ENCODE data around the gene DMD.
"Not testable (repeated sequence)": the region's sequence is repeated elsewhere in the genome, so short reads cannot be mapped to it uniquely, and the experiment has no call there.

DMD gene

DNA sequence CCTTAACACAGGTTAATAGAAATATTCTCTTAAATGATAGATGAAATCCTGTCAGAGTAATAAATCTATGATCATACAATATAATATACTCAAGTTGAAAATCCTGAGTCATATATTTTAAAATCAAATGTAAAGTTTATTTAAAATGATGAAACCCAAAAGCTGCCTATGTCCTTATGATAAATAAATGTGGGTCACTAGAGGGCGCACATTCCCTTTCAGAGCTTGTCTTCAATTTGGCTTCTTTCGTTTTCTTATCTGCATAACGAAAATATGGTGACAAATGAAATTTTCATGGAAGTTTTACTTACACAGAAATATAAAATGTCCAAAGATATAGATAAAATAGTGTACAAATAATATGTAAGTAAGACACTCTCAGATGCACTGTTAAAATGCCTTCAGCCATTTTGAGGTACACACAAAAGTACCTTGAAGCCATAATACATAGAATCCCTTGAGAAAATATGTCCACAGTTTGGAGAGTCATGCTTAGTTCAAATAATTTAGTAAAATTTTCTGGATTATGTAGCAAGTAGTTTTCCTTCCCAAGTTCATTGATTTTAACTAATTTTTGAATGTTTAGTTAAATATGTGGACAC, 680.4 kb downstream of the DMD start:
- no peak overlapping the region for H3K4me3 ChIP-seq (ENCODE audit: low read length)
- H3K9ac ChIP-seq (ENCODE audit: low read depth, low read length): no peak overlapping the region
- no peaks in the 10 kb centered on the region; the same call in 1 of the 2 replicates for H3K4me1 ChIP-seq (ENCODE audit: insufficient read depth, low read length)
- H3K27ac ChIP-seq (ENCODE audit: low read length): no peak overlapping the region
- no peaks in the 10 kb centered on the region for H3K9me3 ChIP-seq (ENCODE audit: insufficient read depth, low read depth, low read length)
- no peaks in the 10 kb centered on the region for H3K36me3 ChIP-seq (ENCODE audit: insufficient read depth, low read depth, low read length)
- no peaks in the 10 kb centered on the region for H3K27me3 ChIP-seq (ENCODE audit: insufficient read depth, low read length)

DNA sequence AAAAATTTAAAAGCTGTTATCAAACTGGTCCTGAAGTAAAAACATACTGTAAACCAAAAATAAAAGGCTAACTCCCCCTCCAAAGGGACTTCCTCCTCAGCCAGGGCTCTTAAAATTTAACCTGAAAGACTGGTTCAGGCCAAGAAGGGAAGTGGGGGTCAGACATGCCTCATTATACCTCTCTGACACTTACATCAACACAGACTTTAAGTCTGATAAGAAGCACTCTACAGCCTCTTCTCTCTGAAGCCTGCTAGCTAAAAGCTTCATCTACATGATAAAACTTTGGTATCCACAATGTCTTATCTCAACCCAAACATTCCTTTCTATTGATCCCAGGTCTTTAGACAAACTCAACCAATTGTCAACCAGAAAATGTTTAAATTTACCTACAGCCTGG, 682.9 kb downstream of the DMD start:
- H3K4me3 ChIP-seq (ENCODE audit: low read length); H3K9me3 ChIP-seq (ENCODE audit: insufficient read depth, low read depth, low read length); H3K9ac ChIP-seq (ENCODE audit: low read depth, low read length); H3K27ac ChIP-seq (ENCODE audit: low read length); H3K36me3 ChIP-seq (ENCODE audit: insufficient read depth, low read depth, low read length); H3K27me3 ChIP-seq (ENCODE audit: insufficient read depth, low read length); H3K4me1 ChIP-seq (ENCODE audit: insufficient read depth, low read length): not testable (repeated sequence)

DNA sequence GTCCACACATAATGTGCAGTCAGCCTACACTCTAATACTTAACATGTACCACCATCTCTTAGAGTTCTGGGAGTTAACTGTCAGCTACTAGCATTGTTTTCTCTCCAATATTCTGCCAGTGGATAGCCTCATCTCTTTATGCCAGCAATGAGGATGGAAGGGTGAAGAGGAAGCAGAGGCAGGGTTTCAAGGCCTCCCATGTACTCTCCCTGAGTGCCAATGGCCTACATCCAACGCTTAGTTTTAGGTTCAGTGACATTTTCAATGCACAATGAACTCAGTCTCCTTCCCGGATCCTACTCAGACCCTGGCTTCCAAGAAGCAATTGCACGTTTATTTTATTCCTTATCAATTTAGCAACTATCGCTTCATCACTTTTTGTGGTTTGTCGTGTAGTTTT, 686.1 kb downstream of the DMD start:
- no peak overlapping the region for H3K4me3 ChIP-seq (ENCODE audit: low read length)
- no peak overlapping the region for H3K9ac ChIP-seq (ENCODE audit: low read depth, low read length)

DNA sequence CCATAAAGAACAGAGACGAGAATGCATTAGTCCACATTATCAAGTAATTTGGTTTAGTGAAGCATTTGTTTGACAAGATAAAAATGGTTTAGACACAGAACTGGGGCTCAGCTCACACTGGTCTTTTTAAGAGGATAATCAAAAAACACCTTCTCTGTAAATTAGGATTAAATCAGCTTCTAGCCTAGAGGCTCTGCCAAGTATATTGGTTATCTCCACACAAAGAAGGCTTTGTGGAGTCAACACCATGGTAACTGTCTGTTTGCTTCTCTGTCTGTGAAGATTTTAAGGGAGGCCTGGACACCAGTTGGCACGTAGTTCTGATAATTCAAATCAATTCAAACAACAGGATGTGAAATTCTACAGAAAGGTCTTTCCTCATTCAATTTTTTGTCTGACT, 687.0 kb downstream of the DMD start:
- H3K27me3 ChIP-seq (ENCODE audit: insufficient read depth, low read length): no peaks in the 10 kb centered on the region
- H3K4me1 ChIP-seq (ENCODE audit: insufficient read depth, low read length): no peaks in the 10 kb centered on the region; the same call in 1 of the 2 replicates
- H3K36me3 ChIP-seq (ENCODE audit: insufficient read depth, low read depth, low read length): no peaks in the 10 kb centered on the region
- H3K9me3 ChIP-seq (ENCODE audit: insufficient read depth, low read depth, low read length): no peaks in the 10 kb centered on the region
- H3K4me3 ChIP-seq (ENCODE audit: low read length): no peak overlapping the region
- no peak overlapping the region for H3K9ac ChIP-seq (ENCODE audit: low read depth, low read length)
- H3K27ac ChIP-seq (ENCODE audit: low read length): no peak overlapping the region

More for the DNA sequence above, 686.1 kb downstream of the DMD start:
- Histone ChIP-seq H3K27ac (ENCODE audit: low read length) (no peak overlapping the region), H3K9me3 (ENCODE audit: insufficient read depth, low read depth, low read length) (no peaks in the 10 kb centered on the region), H3K27me3 (ENCODE audit: insufficient read depth, low read length) (no peaks in the 10 kb centered on the region), H3K4me1 (ENCODE audit: insufficient read depth, low read length) (no peaks in the 10 kb centered on the region; the same call in 1 of the 2 replicates), H3K36me3 (ENCODE audit: insufficient read depth, low read depth, low read length) (no peaks in the 10 kb centered on the region)

DNA sequence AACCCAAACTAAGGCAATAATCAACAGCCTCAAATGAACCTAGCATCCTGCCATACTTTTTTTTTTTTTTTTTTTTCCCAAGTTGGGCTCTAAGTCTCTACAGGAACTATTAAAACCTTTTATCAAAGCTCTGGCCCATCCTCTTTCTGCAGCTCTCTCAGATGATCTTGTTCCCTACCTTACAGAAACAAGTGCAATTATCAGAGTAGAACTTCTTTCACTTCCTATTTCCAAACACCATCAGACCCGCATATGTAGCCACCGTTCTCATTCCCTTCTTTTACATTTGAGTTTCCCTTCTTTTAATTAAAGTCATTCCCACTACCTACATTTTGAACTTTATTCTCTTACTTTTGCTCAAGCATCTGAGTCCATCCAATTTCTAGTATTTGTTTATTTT, 690.6 kb downstream of the DMD start:
- no peaks in the 10 kb centered on the region for H3K27me3 ChIP-seq (ENCODE audit: insufficient read depth, low read length)
- no peak overlapping the region for H3K9ac ChIP-seq (ENCODE audit: low read depth, low read length)

DNA sequence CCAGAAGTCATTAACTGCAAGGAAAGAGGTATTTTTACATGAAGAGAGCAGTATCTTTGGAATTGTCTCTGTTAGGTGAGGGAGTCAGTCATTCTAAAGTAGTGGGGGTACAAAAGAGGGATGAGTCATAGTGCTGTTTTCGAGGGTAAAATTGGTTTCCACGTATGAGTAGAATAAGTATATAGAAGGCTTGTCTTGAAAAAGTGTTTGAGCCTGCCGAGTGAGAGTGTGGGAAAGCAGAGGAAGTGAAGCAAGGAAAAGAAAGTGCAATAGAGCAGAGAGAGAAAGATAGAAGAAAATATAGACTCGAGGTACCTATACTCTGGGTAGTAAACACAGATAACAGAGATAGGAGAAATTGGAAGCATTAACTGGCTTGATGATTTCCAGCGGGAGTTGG, 696.4 kb downstream of the DMD start:
- Histone ChIP-seq H3K9me3 (ENCODE audit: insufficient read depth, low read depth, low read length) (no peaks in the 10 kb centered on the region), H3K27me3 (ENCODE audit: insufficient read depth, low read length) (no peaks in the 10 kb centered on the region), H3K9ac (ENCODE audit: low read depth, low read length) (no peak overlapping the region), H3K27ac (ENCODE audit: low read length) (no peak overlapping the region), H3K4me1 (ENCODE audit: insufficient read depth, low read length) (no peaks in the 10 kb centered on the region), H3K4me3 (ENCODE audit: low read length) (no peak overlapping the region), H3K36me3 (ENCODE audit: insufficient read depth, low read depth, low read length) (no peaks in the 10 kb centered on the region)

More for the DNA sequence above, 690.6 kb downstream of the DMD start:
- Histone ChIP-seq H3K36me3 (ENCODE audit: insufficient read depth, low read depth, low read length) (no peaks in the 10 kb centered on the region), H3K9me3 (ENCODE audit: insufficient read depth, low read depth, low read length) (no peaks in the 10 kb centered on the region), H3K4me3 (ENCODE audit: low read length) (no peak overlapping the region), H3K27ac (ENCODE audit: low read length) (no peak overlapping the region), H3K4me1 (ENCODE audit: insufficient read depth, low read length) (no peaks in the 10 kb centered on the region)

DNA sequence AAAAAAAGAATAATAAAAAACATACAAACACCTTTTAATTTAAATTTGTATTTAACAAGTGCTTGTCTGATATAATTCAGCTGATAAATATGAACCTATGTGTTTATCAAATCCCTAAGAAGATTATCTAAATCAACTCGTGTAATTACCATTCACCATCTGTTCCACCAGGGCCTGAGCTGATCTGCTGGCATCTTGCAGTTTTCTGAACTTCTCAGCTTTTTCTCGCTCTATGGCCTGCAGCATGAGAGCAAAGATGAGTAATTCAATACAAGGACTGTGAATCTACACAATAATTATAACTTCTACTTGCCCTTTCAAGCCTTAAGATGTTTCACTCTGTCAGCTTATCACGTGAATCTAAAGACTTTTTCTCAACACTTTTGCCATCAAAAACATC, 709.7 kb downstream of the DMD start:
- Histone ChIP-seq H3K9ac (ENCODE audit: low read depth, low read length) (no peak overlapping the region), H3K27ac (ENCODE audit: low read length) (no peak overlapping the region)

DNA sequence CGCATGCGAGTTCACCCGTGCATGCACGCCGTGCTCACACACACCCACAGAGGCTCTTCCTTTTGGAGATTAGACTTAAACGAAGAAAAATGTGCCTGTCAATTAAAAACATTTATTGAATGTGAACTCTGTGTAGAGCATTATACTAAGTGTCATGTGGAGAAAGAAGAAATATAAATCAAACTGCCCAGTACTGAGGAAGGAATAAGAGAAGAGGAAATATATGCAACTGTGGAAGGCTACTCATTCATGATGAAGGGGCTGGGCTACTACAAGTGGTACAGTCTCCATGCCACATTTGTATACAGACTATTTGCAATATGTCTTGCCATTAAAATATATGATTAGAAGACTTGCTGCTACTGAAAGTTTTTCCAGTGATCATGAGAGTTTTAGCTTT, 714.7 kb downstream of the DMD start:
- Histone ChIP-seq H3K4me1 (ENCODE audit: insufficient read depth, low read length) (no peaks in the 10 kb centered on the region), H3K27ac (ENCODE audit: low read length) (no peak overlapping the region), H3K36me3 (ENCODE audit: insufficient read depth, low read depth, low read length) (no peaks in the 10 kb centered on the region), H3K9me3 (ENCODE audit: insufficient read depth, low read depth, low read length) (no peaks in the 10 kb centered on the region), H3K4me3 (ENCODE audit: low read length) (no peak overlapping the region), H3K27me3 (ENCODE audit: insufficient read depth, low read length) (no peaks in the 10 kb centered on the region), H3K9ac (ENCODE audit: low read depth, low read length) (no peak overlapping the region)

More for the DNA sequence above, 709.7 kb downstream of the DMD start:
- no peaks in the 10 kb centered on the region for H3K27me3 ChIP-seq (ENCODE audit: insufficient read depth, low read length)
- no peak overlapping the region for H3K4me3 ChIP-seq (ENCODE audit: low read length)
- H3K36me3 ChIP-seq (ENCODE audit: insufficient read depth, low read depth, low read length): no peaks in the 10 kb centered on the region
- H3K9me3 ChIP-seq (ENCODE audit: insufficient read depth, low read depth, low read length): no peaks in the 10 kb centered on the region
- H3K4me1 ChIP-seq (ENCODE audit: insufficient read depth, low read length): no peaks in the 10 kb centered on the region

DNA sequence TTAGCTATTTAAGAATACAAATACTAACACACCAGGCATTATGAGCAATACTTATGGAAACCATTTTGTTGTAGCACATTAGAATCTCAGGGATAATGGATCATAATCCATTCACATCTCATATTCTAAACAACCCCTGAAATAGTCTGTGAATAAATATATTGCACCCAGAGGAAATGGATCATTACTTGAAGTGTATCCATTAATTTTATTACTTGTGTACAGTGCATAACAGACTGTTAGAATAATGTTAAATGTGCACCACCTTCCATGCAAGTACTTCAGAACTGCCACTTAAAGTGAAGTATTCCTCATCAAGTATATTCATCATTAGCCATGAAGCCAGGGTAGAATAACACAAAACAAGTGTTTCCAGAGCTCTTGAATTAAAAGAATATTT, 715.5 kb downstream of the DMD start:
- H3K27ac ChIP-seq (ENCODE audit: low read length): no peak overlapping the region
- no peak overlapping the region for H3K9ac ChIP-seq (ENCODE audit: low read depth, low read length)
- no peaks in the 10 kb centered on the region for H3K27me3 ChIP-seq (ENCODE audit: insufficient read depth, low read length)
- no peak overlapping the region for H3K4me3 ChIP-seq (ENCODE audit: low read length)
- no peaks in the 10 kb centered on the region for H3K4me1 ChIP-seq (ENCODE audit: insufficient read depth, low read length)
- no peaks in the 10 kb centered on the region for H3K36me3 ChIP-seq (ENCODE audit: insufficient read depth, low read depth, low read length)
- H3K9me3 ChIP-seq (ENCODE audit: insufficient read depth, low read depth, low read length): no peaks in the 10 kb centered on the region

DNA sequence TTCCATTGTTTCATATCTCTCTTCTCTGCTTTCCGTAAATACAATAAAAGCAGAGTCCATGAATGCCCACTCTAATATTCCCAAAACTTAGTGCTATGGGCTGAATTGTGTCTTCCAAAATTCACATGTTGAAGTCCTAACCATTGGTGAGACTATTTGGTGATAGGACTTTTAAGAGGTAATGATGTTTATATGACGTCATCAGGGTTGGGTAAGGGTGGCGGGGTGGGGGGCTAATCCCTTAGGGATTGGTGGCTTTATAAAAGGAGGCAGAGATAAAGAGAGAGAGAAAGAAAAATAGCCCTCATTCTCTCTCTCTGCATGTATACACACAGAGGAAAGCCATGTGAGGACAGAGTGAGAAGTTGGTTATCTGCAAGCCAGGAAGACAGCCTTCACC, 722.2 kb downstream of the DMD start:
- H3K4me1 ChIP-seq (ENCODE audit: insufficient read depth, low read length): no peaks in the 10 kb centered on the region
- no peaks in the 10 kb centered on the region for H3K27me3 ChIP-seq (ENCODE audit: insufficient read depth, low read length)
- no peak overlapping the region for H3K4me3 ChIP-seq (ENCODE audit: low read length)
- H3K27ac ChIP-seq (ENCODE audit: low read length): no peak overlapping the region
- H3K36me3 ChIP-seq (ENCODE audit: insufficient read depth, low read depth, low read length): no peaks in the 10 kb centered on the region
- H3K9me3 ChIP-seq (ENCODE audit: insufficient read depth, low read depth, low read length): no peaks in the 10 kb centered on the region
- no peak overlapping the region for H3K9ac ChIP-seq (ENCODE audit: low read depth, low read length)

DNA sequence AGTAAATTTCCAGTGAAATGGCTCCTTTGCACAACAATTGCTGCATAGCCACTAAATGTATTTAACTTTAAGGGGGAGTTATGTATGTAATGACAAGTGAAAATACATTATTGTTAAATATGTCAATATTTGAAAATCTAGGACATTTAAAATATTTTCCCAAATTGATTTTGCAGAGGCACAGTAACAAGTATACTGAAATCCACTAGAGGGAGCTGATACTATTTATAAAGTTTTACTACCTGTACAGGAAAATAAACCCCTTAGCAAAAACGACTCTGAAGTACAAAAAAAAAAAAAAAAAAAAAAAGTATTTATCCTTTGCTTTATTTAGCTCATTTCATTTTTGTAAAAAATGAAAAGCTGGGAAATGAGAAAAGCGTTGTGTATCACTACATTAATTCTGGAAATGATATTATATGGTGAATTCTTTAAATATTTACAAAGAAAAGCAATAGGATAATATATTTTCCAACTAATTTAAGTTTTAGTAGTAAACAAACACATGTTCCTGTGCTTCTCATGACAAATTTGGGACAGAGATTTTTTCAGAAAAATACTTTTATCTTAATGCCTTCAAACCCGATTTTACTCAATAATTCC, 727.7 kb downstream of the DMD start:
- Histone ChIP-seq H3K9me3 (ENCODE audit: insufficient read depth, low read depth, low read length) (no peaks in the 10 kb centered on the region), H3K4me3 (ENCODE audit: low read length) (no peak overlapping the region), H3K27ac (ENCODE audit: low read length) (no peak overlapping the region), H3K36me3 (ENCODE audit: insufficient read depth, low read depth, low read length) (no peaks in the 10 kb centered on the region), H3K27me3 (ENCODE audit: insufficient read depth, low read length) (no peaks in the 10 kb centered on the region), H3K9ac (ENCODE audit: low read depth, low read length) (no peak overlapping the region), H3K4me1 (ENCODE audit: insufficient read depth, low read length) (no peaks in the 10 kb centered on the region)

DNA sequence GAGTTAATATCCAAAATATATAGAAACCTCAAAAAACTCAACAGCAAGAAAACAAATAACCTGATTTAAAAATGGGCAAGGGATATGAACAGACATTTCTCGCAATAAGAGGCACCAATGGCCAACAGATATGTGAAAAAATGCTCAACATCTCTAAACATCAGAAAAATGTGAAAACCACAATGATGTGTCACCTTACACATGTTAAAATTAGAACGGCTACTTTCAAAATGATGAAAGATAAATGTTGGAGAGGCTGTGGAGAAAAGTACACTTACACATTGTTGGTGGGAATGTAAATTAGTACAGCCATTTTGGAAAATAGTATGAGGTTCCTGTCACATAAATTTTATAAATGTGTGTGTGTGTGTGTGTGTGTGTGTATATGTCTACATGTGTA, 731.3 kb downstream of the DMD start:
- Histone ChIP-seq H3K27ac (ENCODE audit: low read length) (no peak overlapping the region), H3K9me3 (ENCODE audit: insufficient read depth, low read depth, low read length) (no peaks in the 10 kb centered on the region), H3K4me3 (ENCODE audit: low read length) (no peak overlapping the region), H3K4me1 (ENCODE audit: insufficient read depth, low read length) (no peaks in the 10 kb centered on the region), H3K27me3 (ENCODE audit: insufficient read depth, low read length) (no peaks in the 10 kb centered on the region), H3K36me3 (ENCODE audit: insufficient read depth, low read depth, low read length) (no peaks in the 10 kb centered on the region), H3K9ac (ENCODE audit: low read depth, low read length) (no peak overlapping the region)

Measured in iPS-20b (cell line).